ENCODE measurements around the gene NXPH3. TPM values are rescaled to one million over a fixed set of nuclear protein-coding genes. Genes with fewer than 3 reads are reported as not detected.
A peak's percentile ranks its signal among the peaks of the same experiment; 100 is the strongest.

Gene NXPH3
- total RNA-seq, 4 donors from 2014 or later, result 0.53 to 3.8 (median 1.5) TPM

DNA sequence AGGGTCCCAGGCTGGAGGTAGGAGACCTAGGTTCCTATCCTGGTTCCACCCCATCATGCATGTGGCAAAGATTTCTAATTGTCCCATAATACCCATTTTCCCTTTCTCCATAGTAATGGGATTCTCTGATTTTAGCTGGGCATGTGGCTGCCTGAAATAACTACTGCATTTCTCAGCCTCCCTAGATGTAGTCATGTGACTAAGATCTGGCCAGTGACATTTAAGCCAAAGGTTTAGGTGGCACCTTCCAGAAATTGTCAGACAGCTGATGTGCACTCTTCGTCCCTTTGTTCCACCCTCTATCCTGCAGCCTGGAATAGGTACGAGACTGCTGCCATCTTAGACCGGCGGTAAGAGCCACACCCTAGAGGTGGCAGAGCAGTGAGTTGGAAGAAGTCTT is 8.2 kb downstream of the NXPH3 start:
- intact Hi-C loops (cut with DNase I), result no loop called here
- 100% methylated on average over 1 of the region's 4 CpGs; no CpG with 5 or more reads in 1 of the 2 donors for WGBS, 2 donors

DNA sequence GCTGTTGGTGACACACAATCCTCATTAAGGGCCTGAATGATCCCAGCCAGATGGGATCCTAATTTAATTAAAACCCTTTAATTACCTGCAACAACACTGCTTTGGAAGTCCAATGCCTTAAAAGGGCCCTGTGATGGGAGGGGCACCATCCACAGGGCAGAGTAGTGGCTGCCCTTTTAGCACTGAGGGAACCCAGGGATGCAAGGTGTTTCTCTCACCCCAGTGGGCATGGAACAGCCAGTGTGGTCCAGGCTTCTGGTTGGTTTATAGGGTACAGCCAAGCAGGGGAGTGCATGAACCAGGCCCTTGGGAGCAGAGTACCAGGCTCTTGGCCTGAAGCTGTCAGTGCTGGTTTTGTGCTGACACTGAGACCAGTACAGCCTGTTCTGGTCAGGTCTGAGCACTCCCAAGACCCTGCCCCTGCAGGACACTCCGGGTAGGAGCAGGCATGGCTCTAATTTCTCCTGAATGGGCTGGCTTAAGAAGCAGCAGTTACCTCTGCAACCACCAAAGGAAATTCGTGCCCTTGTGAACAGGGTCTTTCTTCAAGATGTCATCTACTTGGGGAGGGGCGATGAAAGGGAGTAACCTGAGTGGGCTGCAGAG is 9.9 kb downstream of the NXPH3 start:
- TF ChIP-seq, protein P1, sequence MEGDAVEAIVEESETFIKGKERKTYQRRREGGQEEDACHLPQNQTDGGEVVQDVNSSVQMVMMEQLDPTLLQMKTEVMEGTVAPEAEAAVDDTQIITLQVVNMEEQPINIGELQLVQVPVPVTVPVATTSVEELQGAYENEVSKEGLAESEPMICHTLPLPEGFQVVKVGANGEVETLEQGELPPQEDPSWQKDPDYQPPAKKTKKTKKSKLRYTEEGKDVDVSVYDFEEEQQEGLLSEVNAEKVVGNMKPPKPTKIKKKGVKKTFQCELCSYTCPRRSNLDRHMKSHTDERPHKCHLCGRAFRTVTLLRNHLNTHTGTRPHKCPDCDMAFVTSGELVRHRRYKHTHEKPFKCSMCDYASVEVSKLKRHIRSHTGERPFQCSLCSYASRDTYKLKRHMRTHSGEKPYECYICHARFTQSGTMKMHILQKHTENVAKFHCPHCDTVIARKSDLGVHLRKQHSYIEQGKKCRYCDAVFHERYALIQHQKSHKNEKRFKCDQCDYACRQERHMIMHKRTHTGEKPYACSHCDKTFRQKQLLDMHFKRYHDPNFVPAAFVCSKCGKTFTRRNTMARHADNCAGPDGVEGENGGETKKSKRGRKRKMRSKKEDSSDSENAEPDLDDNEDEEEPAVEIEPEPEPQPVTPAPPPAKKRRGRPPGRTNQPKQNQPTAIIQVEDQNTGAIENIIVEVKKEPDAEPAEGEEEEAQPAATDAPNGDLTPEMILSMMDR (IDR thresholded peaks at IDR 0.05), result peak in 2 of 6 experiments; percentile 10 to 39
- TF ChIP-seq POLR2A (IDR thresholded peaks at IDR 0.05), result no peak
- DNase-seq, result no peak
- Histone ChIP-seq H3K4me3 (no peak overlapping the region), H3K36me3 (peaks cover 0 to 6% (median 0%) of the 10 kb centered on the region in 3 donors), H3K27ac (no peak overlapping the region), H3K9me3 (no peaks in the 10 kb centered on the region), H3K4me1 (peaks cover 0 to 7% (median 0%) of the 10 kb centered on the region in 3 donors), H3K27me3 (no peaks in the 10 kb centered on the region)
- 57 to 81% methylated on average over 2 to 3 of the region's 3 CpGs for WGBS, 2 donors
- intact Hi-C loops (cut with DNase I), result no loop called here

More for the DNA sequence above, 8.2 kb downstream of the NXPH3 start:
- H3K27me3 ChIP-seq, result no peaks in the 10 kb centered on the region
- TF ChIP-seq, protein P1 (IDR thresholded peaks at IDR 0.05), result no peak
- TF ChIP-seq POLR2A (IDR thresholded peaks at IDR 0.05), result no peak
- H3K4me1 ChIP-seq, result peaks cover 0 to 13% (median 0%) of the 10 kb centered on the region in 3 donors
- H3K4me3 ChIP-seq, result no peak overlapping the region
- DNase-seq, result no peak
- H3K9me3 ChIP-seq, result no peaks in the 10 kb centered on the region
- no peak overlapping the region for H3K27ac ChIP-seq
- no peaks in the 10 kb centered on the region for H3K36me3 ChIP-seq

DNA sequence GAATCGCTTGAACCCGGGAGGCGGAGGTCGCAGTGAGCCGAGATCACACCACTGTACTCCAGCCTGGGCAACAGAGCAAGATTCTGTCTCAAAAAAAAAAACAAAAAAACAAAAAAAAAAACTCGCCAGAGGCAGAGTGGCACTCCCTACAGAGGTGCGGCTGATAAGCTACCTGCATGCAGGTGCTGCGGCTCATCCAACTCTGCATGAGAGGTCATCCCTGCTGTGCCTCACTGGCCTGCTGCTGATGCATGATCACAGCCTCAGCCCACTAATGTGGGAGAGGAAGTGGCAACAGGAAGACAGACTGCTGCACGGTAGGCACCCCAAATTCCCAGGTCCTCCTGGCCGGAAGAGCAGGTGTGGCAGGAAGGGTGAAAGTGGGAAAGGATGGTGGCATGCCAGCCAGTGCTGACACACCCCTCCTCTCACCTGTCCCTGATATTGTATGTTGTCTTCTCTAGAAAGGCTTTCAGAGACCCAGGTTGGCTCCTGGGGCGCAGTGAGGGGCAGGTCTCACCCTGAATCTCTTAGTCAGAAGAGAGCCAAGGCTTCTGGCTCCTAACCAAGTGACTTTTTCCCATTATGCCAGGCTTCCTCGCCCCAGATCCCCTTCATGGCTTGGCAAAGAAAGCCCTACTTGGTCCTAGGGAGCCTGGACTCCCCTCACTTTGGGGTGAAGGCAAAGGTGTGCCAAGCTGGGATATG is 11.8 kb downstream of the NXPH3 start:
- no peaks in the 10 kb centered on the region for H3K27me3 ChIP-seq
- H3K9me3 ChIP-seq, result no peaks in the 10 kb centered on the region
- intact Hi-C loops (cut with DNase I), result no loop called here
- no peak for DNase-seq
- peak overlapping the region in 1 of 4 donors; percentile 52 for H3K27ac ChIP-seq
- TF ChIP-seq POLR2A (IDR thresholded peaks at IDR 0.05), result no peak
- TF ChIP-seq, protein P1 (IDR thresholded peaks at IDR 0.05), result no peak
- peaks cover 0 to 16% (median 0%) of the 10 kb centered on the region in 3 donors for H3K36me3 ChIP-seq
- peaks cover 0 to 7% (median 0%) of the 10 kb centered on the region in 3 donors for H3K4me1 ChIP-seq
- 73 to 78% methylated on average over 11 to 12 of the region's 12 CpGs for WGBS, 2 donors
- H3K4me3 ChIP-seq, result no peak overlapping the region

DNA sequence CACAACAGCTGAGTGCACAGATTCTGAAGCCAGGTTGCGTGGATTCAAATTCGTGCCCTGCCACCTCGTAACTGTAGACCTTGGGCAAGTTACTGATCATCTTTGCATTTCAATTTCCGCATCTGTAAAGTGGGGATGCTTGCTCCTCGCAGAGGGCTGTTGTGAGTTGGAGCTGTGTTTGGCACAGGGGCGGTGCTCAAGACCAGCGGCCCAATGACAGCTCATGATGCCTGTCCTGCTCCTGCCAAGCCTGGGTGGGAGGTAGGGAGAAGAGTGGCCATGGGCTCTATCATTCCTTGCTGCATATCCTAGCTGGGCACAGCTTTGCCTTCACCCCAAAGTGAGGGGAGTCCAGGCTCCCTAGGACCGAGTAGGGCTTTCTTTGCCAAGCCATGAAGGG is 12.6 kb downstream of the NXPH3 start:
- Histone ChIP-seq H3K4me1 (peaks cover 0 to 7% (median 0%) of the 10 kb centered on the region in 3 donors), H3K9me3 (no peaks in the 10 kb centered on the region), H3K36me3 (peaks cover 0 to 23% (median 0%) of the 10 kb centered on the region in 3 donors), H3K27me3 (no peaks in the 10 kb centered on the region), H3K27ac (peak overlapping the region in 1 of 4 donors; percentile 52), H3K4me3 (no peak overlapping the region)
- TF ChIP-seq, protein P1 (IDR thresholded peaks at IDR 0.05), result no peak
- TF ChIP-seq POLR2A (IDR thresholded peaks at IDR 0.05), result no peak
- DNase-seq, result no peak
- 73 to 93% methylated on average over 3 to 4 of the region's 8 CpGs for WGBS, 2 donors
- intact Hi-C loops (cut with DNase I), result no loop called here

Measured in esophagus squamous epithelium (tissue), 5 donors.